Ovary (tissue), 3 donors: ENCODE results near the gene DES.

ENCODE experiments used
- CTCF ChIP-seq, 3 donors: fragments of 450-650 bp in 2 of 3; fragments of 200-600 bp in 1 of 3; IDR thresholded peaks; one replicate each; pipeline versions ENCODE4 v1.5.1 to v1.8.0; 2016 to 2022; ENCODE audit warnings: antibody characterized with exemption in 3 of 3, mild to moderate bottlenecking in 1 of 3
- EP300 ChIP-seq: sonication (generic); formaldehyde crosslinking; IDR thresholded peaks from one replicate; pipeline ENCODE4 v1.6.1; 2017; ENCODE audit warnings: antibody characterized with exemption
- POLR2A ChIP-seq: fragments of 450-650 bp; IDR thresholded peaks from one replicate; pipeline ENCODE4 v1.6.1; 2017; ENCODE audit warnings: antibody characterized with exemption, mild to moderate bottlenecking, moderate library complexity
- donor health status: DM: no; HTN: no; CAD: no.

- TF ChIP-seq CTCF (IDR thresholded peaks at IDR 0.05), result no peak
- TF ChIP-seq POLR2A, result no peak
- TF ChIP-seq EP300, result no peak
Observed at GRCh38 chr2:219467736-219468075, 49.5 kb downstream of the DES start.
